Suprapubic skin (tissue), 3 donors: ENCODE measurements around the gene GDPD3.

Source experiments
- CTCF ChIP-seq, 2 donors: fragments of 200-600 bp in 1 of 2; fragments of 450-650 bp in 1 of 2; sonication (generic) in 1 of 2; IDR thresholded peaks; one replicate each; pipeline ENCODE4 v1.5.1; 2016 to 2019; ENCODE audit warnings: antibody characterized with exemption in 2 of 2, mild to moderate bottlenecking in 1 of 2, moderate library complexity in 1 of 2
- POLR2A ChIP-seq, 2 donors: fragments of 450-650 bp; IDR thresholded peaks; one replicate each; pipeline ENCODE4 v1.6.1; 2017; ENCODE audit warnings: antibody characterized with exemption in 2 of 2, mild to moderate bottlenecking in 2 of 2, moderate library complexity in 2 of 2

GRCh38 chr16:30139583-30140481 lies 26.5 kb upstream of the GDPD3 start:
- TF ChIP-seq POLR2A (IDR thresholded peaks at IDR 0.05) (no peak), CTCF (IDR thresholded peaks at IDR 0.05) (no peak)
